Body of pancreas (tissue), 4 donors: ENCODE measurements around the gene GPX3. TPM values are rescaled to one million over a fixed set of nuclear protein-coding genes. Genes with fewer than 3 reads are reported as not detected.

Source experiments
- ATAC-seq: fragments of 150-250 bp; one replicate; pipeline ENCODE4 v1.9.1; 2016
- DNase-seq, 4 donors: peaks; one replicate each; pipeline ENCODE4 v3.0.0-alpha.2; 2019
- H3K27ac ChIP-seq, 4 donors: fragments of 200-600 bp; sonication (generic); 1 replicate in 3 of 4; 2 replicates in 1 of 4; pipeline versions ENCODE4 v1.5.1 to v1.6.1; 2016 to 2019; ENCODE audit warnings: mild to moderate bottlenecking in 1 of 4, mixed read lengths in 1 of 4, moderate library complexity in 1 of 4
- H3K27me3 ChIP-seq, 2 donors: fragments of 200-600 bp; sonication (generic); one replicate each; pipeline ENCODE4 v1.6.0; 2016; ENCODE audit warnings: mild to moderate bottlenecking in 1 of 2
- H3K36me3 ChIP-seq, 2 donors: fragments of 200-600 bp; sonication (generic); replicated peaks in 1 of 2; 2 replicates each; pipeline ENCODE4 v1.5.1; 2016; ENCODE audit warnings: low read depth in 2 of 2; ENCODE audit not compliant: insufficient read depth in 1 of 2
- H3K4me1 ChIP-seq: fragments of 200-600 bp; sonication (generic); one replicate; pipeline ENCODE4 v1.6.0; 2016
- H3K4me3 ChIP-seq, 2 donors: fragments of 200-600 bp; sonication (generic); 1 replicate in 1 of 2; 2 replicates in 1 of 2; pipeline ENCODE4 v1.5.1; 2016 to 2019
- H3K9me3 ChIP-seq, 3 donors: fragments of 200-600 bp; sonication (generic); 1 replicate in 2 of 3; 2 replicates in 1 of 3; pipeline ENCODE4 v1.5.1; 2016
- CTCF ChIP-seq, 7 experiments: fragments of 450-650 bp in 4 of 7; fragments of 200-600 bp in 3 of 7; sonication (generic) in 3 of 7; IDR thresholded peaks; one replicate each; pipeline ENCODE4 v1.5.1; 2016 to 2019; ENCODE audit warnings: antibody characterized with exemption in 7 of 7
- POLR2A ChIP-seq, 3 donors: fragments of 450-650 bp; IDR thresholded peaks; one replicate each; pipeline ENCODE4 v1.6.1; 2016; ENCODE audit warnings: antibody characterized with exemption in 3 of 3, mild to moderate bottlenecking in 2 of 3
- WGBS, 2 donors: methylation state at CpG; one replicate each; pipeline ENCODE4 v1.1.5; 2017; 5-methylcytosine and 5-hydroxymethylcytosine counted together
- intact Hi-C: fragments of 100-400 bp; cut with DNase I; formaldehyde crosslinking; loops from one replicate; pipeline ENCODE4 v1.15.1; 2023
- total RNA-seq, 2 donors: library from RNA; depleted of rRNA; stranded (reverse); fragments of >200 nt; gene quantifications; one replicate each; pipeline ENCODE4 v1.1.0, GENCODE V29; 2016

Gene GPX3
- total RNA-seq, 2 donors from 2014 or later = 686 to 1,482 TPM

GRCh38 chr5:151051931-151052608, 31.7 kb downstream of the GPX3 start:
- peaks cover 0 to 44% of the 10 kb centered on the region in 2 donors for H3K36me3 ChIP-seq
- H3K27me3 ChIP-seq = no peaks in the 10 kb centered on the region
- TF ChIP-seq POLR2A (IDR thresholded peaks at IDR 0.05) = no peak
- peak in 1 of 7 experiments; percentile 4 for TF ChIP-seq CTCF (IDR thresholded peaks at IDR 0.05)
- ATAC-seq (no peak), DNase-seq (no peak)
- H3K4me3 ChIP-seq = no peak overlapping the region
- peaks cover 16% of the 10 kb centered on the region for H3K4me1 ChIP-seq
- H3K27ac ChIP-seq = no peak overlapping the region
- intact Hi-C loops = loop anchor here (2.0 kb wide), 1 partner anchor 65 kb away; no protein-coding TSS in a partner anchor
- no peaks in the 10 kb centered on the region for H3K9me3 ChIP-seq
- WGBS, 2 donors = 69 to 81% methylated on average over 10 of the region's 10 CpGs

DNA sequence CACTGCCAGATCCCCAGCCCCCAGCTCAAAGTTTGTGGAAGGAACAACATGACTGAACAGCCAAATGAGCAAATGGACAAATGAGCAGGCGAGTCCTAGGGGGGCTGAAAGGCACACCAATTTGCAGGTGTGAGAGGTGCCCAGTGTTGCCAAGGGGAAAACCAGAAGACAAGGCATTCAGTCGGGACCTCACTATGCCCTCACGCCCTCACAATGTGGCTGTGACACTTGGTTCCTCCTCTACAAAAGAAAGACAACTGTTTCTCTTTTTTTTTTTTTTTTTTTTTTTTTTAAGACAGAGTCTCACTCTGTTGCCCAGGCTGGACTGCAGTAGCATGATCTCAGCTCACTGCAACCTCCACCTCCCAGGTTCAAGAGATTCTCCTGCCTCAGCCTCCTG, 32.4 kb downstream of the GPX3 start:
- H3K4me3 ChIP-seq = no peak overlapping the region
- 78 to 87% methylated on average over 3 of the region's 3 CpGs for WGBS, 2 donors
- TF ChIP-seq POLR2A (IDR thresholded peaks at IDR 0.05) (no peak), CTCF (IDR thresholded peaks at IDR 0.05) (no peak)
- intact Hi-C loops = loop anchor here (2.0 kb wide), 1 partner anchor 64 kb away; no protein-coding TSS in a partner anchor
- no peak for DNase-seq
- H3K4me1 ChIP-seq = peaks cover 16% of the 10 kb centered on the region
- no peak overlapping the region for H3K27ac ChIP-seq
- no peak for ATAC-seq
- H3K9me3 ChIP-seq = no peaks in the 10 kb centered on the region
- H3K36me3 ChIP-seq = peaks cover 0 to 41% of the 10 kb centered on the region in 2 donors
- no peaks in the 10 kb centered on the region for H3K27me3 ChIP-seq

DNA sequence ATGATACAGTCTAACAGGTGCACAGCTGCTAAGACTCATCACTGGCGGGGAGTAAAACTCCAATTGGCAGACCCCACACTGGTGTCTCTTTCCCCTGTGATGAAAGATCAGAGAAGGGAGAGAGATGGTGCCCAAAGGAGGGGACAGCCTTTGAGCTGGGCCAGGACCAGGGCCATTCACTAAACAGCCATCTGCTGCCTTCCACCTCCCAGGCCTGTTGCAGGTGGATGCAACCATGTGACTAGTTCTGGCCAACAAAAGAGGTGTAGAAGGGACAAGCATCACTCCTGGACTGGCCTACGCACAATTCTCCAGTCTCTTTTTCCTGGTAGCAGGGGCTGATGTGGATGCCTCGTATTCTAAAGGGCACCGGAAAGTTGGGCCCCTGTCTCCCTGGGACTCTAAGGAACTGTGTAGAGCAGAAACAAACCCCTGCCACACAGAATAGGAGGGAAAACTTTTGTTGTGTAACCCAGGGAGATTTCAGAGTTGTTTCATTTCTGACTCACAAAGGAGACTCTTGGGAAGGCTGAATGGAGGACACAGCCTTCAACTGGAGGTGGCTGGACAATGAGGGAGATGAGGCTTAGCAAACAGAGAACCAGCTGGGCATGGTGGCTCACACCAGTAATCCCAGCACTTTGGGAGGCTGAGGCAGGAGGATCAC, 33.5 kb downstream of the GPX3 start:
- H3K27ac ChIP-seq = peak overlapping the region in 1 of 4 donors; percentile 51

GRCh38 chr5:151054709-151055108, 34.3 kb downstream of the GPX3 start:
- peak overlapping the region in 1 of 4 donors; percentile 51 for H3K27ac ChIP-seq
- 66 to 86% methylated on average over 3 of the region's 3 CpGs for WGBS, 2 donors
- H3K36me3 ChIP-seq = peaks cover 0 to 26% of the 10 kb centered on the region in 2 donors
- ATAC-seq = no peak
- H3K27me3 ChIP-seq = no peaks in the 10 kb centered on the region
- peak in 1 of 4 donors; percentile 49 for DNase-seq
- TF ChIP-seq CTCF (IDR thresholded peaks at IDR 0.05) = no peak
- H3K4me3 ChIP-seq = no peak overlapping the region
- intact Hi-C loops = no loop called here
- H3K4me1 ChIP-seq = peaks cover 16% of the 10 kb centered on the region
- no peaks in the 10 kb centered on the region for H3K9me3 ChIP-seq

More for the DNA sequence above, 33.5 kb downstream of the GPX3 start:
- peaks cover 16% of the 10 kb centered on the region for H3K4me1 ChIP-seq
- intact Hi-C loops = loop anchor here (2.0 kb wide), 1 partner anchor 63 kb away; no protein-coding TSS in a partner anchor
- no peak overlapping the region for H3K4me3 ChIP-seq
- peaks cover 0 to 34% of the 10 kb centered on the region in 2 donors for H3K36me3 ChIP-seq
- H3K27me3 ChIP-seq = no peaks in the 10 kb centered on the region
- ATAC-seq (no peak), DNase-seq (no peak)
- TF ChIP-seq CTCF (IDR thresholded peaks at IDR 0.05) (no peak), POLR2A (IDR thresholded peaks at IDR 0.05) (no peak)
- H3K9me3 ChIP-seq = no peaks in the 10 kb centered on the region
- WGBS, 2 donors = 91 to 93% methylated on average over 4 of the region's 4 CpGs
